Gastrocnemius medialis (tissue), 4 donors: ENCODE results near the gene DDR1. TPM values are rescaled to one million over a fixed set of nuclear protein-coding genes. Genes with fewer than 3 reads are reported as not detected.

ENCODE experiments used
- ATAC-seq, 2 donors: fragments of 150-250 bp; one replicate each; pipeline ENCODE4 v1.9.1; 2016
- DNase-seq, 2 donors: peaks; one replicate each; pipeline ENCODE4 v3.0.0-alpha.2; 2019
- H3K27ac ChIP-seq, 4 donors: fragments of 200-600 bp; sonication (generic); 1 replicate in 1 of 4; 2 replicates in 3 of 4; pipeline ENCODE4 v1.5.1; 2016 to 2018; ENCODE audit warnings: mild to moderate bottlenecking in 2 of 4, moderate library complexity in 1 of 4
- H3K27me3 ChIP-seq, 3 donors: fragments of 200-600 bp; sonication (generic) in 2 of 3; 1 replicate in 1 of 3; 2 replicates in 2 of 3; pipeline versions ENCODE4 v1.5.1 to v1.6.0; 2016 to 2019; ENCODE audit warnings: mild to moderate bottlenecking in 1 of 3, moderate library complexity in 1 of 3
- H3K36me3 ChIP-seq, 2 donors: fragments of 200-600 bp; sonication (generic) in 1 of 2; one replicate each; pipeline ENCODE4 v1.5.1; 2017 to 2018
- H3K4me1 ChIP-seq, 2 donors: fragments of 200-600 bp; sonication (generic) in 1 of 2; one replicate each; pipeline ENCODE4 v1.5.1; 2016 to 2017; ENCODE audit warnings: mild to moderate bottlenecking in 2 of 2
- H3K4me3 ChIP-seq, 4 donors: fragments of 200-600 bp; sonication (generic) in 3 of 4; 1 replicate in 1 of 4; 2 replicates in 3 of 4; pipeline ENCODE4 v1.5.1; 2016 to 2019; ENCODE audit warnings: mild to moderate bottlenecking in 2 of 4
- H3K9me3 ChIP-seq, 3 donors: fragments of 200-600 bp; sonication (generic) in 2 of 3; 1 replicate in 1 of 3; 2 replicates in 2 of 3; pipeline ENCODE4 v1.5.1; 2016 to 2019
- POLR2A ChIP-seq, 2 donors: fragments of 450-650 bp; IDR thresholded peaks; one replicate each; pipeline ENCODE4 v1.6.1; 2017; ENCODE audit warnings: antibody characterized with exemption in 2 of 2, mild to moderate bottlenecking in 2 of 2, moderate library complexity in 2 of 2
- in situ Hi-C, 4 donors: fragments of 200-750 bp; cut with MboI; loops; one replicate each; pipeline versions ENCODE4 v1.15.0 to v1.8.0; 2017; ENCODE audit warnings: low sequenced_read_pairs in 4 of 4
- intact Hi-C: fragments of 100-400 bp; cut with DNase I; formaldehyde crosslinking; loops from one replicate; pipeline ENCODE4 v1.15.1; 2023; ENCODE audit warnings: low total_unique reads
- total RNA-seq, 4 donors: library from RNA; depleted of rRNA; stranded (reverse); fragments of >200 nt; gene quantifications; one replicate each; pipeline versions ENCODE4 v1.1.0 to v1.2.3, GENCODE V29; 2016
- TF ChIP-seq, protein P1 (sequence below), 5 experiments: fragments of 450-650 bp in 3 of 5; fragments of 200-600 bp in 2 of 5; sonication (generic) in 2 of 5; IDR thresholded peaks in 4 of 5; conservative IDR thresholded peaks in 1 of 5; 1 replicate in 4 of 5; 2 replicates in 1 of 5; pipeline ENCODE4 v1.5.1; 2016 to 2019; ENCODE audit warnings: antibody characterized with exemption in 5 of 5, mild to moderate bottlenecking in 3 of 5, moderate library complexity in 3 of 5

Gene DDR1
- total RNA-seq, 4 donors from 2014 or later = 20.0 to 62.2 (median 59.3) TPM

DNA sequence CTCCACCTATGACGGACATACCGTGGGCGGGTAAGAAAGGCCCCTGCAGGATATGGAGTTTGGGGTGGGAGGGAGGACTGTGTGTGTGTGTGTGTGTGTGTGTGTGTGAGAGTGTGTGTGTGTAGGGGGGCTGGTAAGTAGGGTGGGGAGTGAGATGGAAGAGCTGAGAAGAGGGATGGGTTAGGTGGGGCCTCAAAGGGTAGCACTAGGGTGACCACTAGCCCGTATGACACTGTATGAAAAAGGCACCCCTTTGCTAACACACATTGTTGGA, 7.1 kb downstream of the DDR1 start:
- Histone ChIP-seq H3K4me1 (peaks cover 24 to 28% of the 10 kb centered on the region in 2 donors), H3K27me3 (no peaks in the 10 kb centered on the region), H3K27ac (no peak overlapping the region), H3K4me3 (no peak overlapping the region), H3K9me3 (no peaks in the 10 kb centered on the region), H3K36me3 (peaks cover 0 to 76% of the 10 kb centered on the region in 2 donors)
- ATAC-seq (no peak), DNase-seq (no peak)
- TF ChIP-seq, protein P1, sequence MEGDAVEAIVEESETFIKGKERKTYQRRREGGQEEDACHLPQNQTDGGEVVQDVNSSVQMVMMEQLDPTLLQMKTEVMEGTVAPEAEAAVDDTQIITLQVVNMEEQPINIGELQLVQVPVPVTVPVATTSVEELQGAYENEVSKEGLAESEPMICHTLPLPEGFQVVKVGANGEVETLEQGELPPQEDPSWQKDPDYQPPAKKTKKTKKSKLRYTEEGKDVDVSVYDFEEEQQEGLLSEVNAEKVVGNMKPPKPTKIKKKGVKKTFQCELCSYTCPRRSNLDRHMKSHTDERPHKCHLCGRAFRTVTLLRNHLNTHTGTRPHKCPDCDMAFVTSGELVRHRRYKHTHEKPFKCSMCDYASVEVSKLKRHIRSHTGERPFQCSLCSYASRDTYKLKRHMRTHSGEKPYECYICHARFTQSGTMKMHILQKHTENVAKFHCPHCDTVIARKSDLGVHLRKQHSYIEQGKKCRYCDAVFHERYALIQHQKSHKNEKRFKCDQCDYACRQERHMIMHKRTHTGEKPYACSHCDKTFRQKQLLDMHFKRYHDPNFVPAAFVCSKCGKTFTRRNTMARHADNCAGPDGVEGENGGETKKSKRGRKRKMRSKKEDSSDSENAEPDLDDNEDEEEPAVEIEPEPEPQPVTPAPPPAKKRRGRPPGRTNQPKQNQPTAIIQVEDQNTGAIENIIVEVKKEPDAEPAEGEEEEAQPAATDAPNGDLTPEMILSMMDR (IDR thresholded peaks at IDR 0.05 in 4 of 5, conservative IDR thresholded peaks at IDR 0.05 in 1 of 5) = no peak
- no peak for TF ChIP-seq POLR2A (IDR thresholded peaks at IDR 0.05)
- in situ Hi-C loops = loop anchor here in 1 of 4 donors (25.0 kb wide), 1 partner anchor 154 kb away; the partner anchor contains the start of genes FLOT1 and IER3
- intact Hi-C loops = no loop called here

DNA sequence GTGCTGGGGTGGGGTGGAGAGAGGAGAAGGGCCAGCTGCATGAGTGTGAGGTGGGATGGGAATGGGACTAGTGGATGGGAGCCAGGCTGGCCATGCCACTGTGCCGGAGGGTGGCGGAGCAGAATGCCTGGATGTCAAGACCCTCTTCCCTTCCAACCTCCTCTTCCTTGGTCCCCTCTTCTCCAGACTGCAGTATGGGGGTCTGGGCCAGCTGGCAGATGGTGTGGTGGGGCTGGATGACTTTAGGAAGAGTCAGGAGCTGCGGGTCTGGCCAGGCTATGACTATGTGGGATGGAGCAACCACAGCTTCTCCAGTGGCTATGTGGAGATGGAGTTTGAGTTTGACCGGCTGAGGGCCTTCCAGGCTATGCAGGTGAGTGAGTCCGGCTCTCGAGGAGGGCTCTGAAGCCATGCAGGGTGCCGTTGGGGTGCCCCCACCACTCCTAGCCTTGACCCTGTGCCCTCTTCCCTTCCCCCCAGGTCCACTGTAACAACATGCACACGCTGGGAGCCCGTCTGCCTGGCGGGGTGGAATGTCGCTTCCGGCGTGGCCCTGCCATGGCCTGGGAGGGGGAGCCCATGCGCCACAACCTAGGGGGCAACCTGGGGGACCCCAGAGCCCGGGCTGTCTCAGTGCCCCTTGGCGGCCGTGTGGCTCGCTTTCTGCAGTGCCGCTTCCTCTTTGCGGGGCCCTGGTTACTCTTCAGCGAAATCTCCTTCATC, 7.7 kb downstream of the DDR1 start:
- Histone ChIP-seq H3K4me1 (peaks cover 18 to 22% of the 10 kb centered on the region in 2 donors), H3K27me3 (no peaks in the 10 kb centered on the region), H3K27ac (no peak overlapping the region), H3K4me3 (no peak overlapping the region), H3K9me3 (no peaks in the 10 kb centered on the region), H3K36me3 (peaks cover 0 to 81% of the 10 kb centered on the region in 2 donors)
- DNase-seq (no peak), ATAC-seq (no peak)
- intact Hi-C loops = no loop called here
- in situ Hi-C loops = loop anchor here in 1 of 4 donors (25.0 kb wide), 1 partner anchor 155 kb away; the partner anchor contains the start of genes FLOT1 and IER3
- TF ChIP-seq, protein P1 (IDR thresholded peaks at IDR 0.05 in 4 of 5, conservative IDR thresholded peaks at IDR 0.05 in 1 of 5) = no peak
- TF ChIP-seq POLR2A (IDR thresholded peaks at IDR 0.05) = no peak

GRCh38 chr6:30893001-30893591, 8.8 kb downstream of the DDR1 start:
- Histone ChIP-seq H3K27ac (no peak overlapping the region), H3K9me3 (no peaks in the 10 kb centered on the region), H3K4me1 (peaks cover 9 to 11% of the 10 kb centered on the region in 2 donors), H3K36me3 (peaks cover 0 to 92% of the 10 kb centered on the region in 2 donors), H3K4me3 (no peak overlapping the region), H3K27me3 (no peaks in the 10 kb centered on the region)
- ATAC-seq (no peak), DNase-seq (no peak)
- no peak for TF ChIP-seq POLR2A (IDR thresholded peaks at IDR 0.05)
- TF ChIP-seq, protein P1 (IDR thresholded peaks at IDR 0.05 in 4 of 5, conservative IDR thresholded peaks at IDR 0.05 in 1 of 5) = no peak
- in situ Hi-C loops (loop anchor here in 1 of 4 donors (25.0 kb wide), 1 partner anchor 156 kb away; the partner anchor contains the start of genes FLOT1 and IER3), intact Hi-C loops (no loop called here)

DNA sequence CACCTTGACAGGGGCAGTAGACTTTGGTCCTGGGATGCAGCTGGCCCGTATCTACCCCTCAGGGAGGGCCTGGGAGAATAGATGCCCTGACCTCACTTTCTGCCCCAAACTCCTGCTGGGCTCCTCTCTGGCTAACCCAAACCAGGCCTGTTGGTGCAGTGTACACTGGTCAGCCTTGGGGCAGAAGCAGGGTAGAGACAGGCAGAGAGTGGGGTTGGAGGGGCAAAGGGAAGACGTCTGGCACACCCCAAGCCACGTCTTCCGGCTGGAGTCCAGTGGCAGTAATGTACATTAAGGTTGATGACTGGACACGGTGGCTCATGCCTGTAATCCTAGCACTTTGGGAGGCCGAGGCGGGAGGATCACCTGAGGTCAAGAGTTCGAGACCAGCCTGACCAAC, 9.3 kb downstream of the DDR1 start:
- TF ChIP-seq, protein P1 (IDR thresholded peaks at IDR 0.05 in 4 of 5, conservative IDR thresholded peaks at IDR 0.05 in 1 of 5) = no peak
- TF ChIP-seq POLR2A (IDR thresholded peaks at IDR 0.05) = no peak
- ATAC-seq = no peak
- intact Hi-C loops = no loop called here
- no peak for DNase-seq
- no peaks in the 10 kb centered on the region for H3K27me3 ChIP-seq
- H3K36me3 ChIP-seq = peaks cover 0 to 98% of the 10 kb centered on the region in 2 donors
- no peaks in the 10 kb centered on the region for H3K9me3 ChIP-seq
- H3K4me3 ChIP-seq = no peak overlapping the region
- in situ Hi-C loops = loop anchor here in 1 of 4 donors (25.0 kb wide), 1 partner anchor 156 kb away; the partner anchor contains the start of genes FLOT1 and IER3
- no peak overlapping the region for H3K27ac ChIP-seq
- H3K4me1 ChIP-seq = peaks cover 3 to 5% of the 10 kb centered on the region in 2 donors
